H9 (cell line): Measurements from ENCODE around the gene ALDH1A3. TPM values are rescaled to one million over a fixed set of nuclear protein-coding genes. Genes with fewer than 3 reads are reported as not detected.
A peak's percentile ranks its signal among the peaks of the same experiment; 100 is the strongest.

Experiments
- DNase-seq: peaks from one replicate; pipeline ENCODE4 v3.0.0-alpha.2; 2017
- H2AFZ ChIP-seq: one replicate; pipeline ENCODE4 v1.6.1; 2013; ENCODE audit warnings: mild to moderate bottlenecking, low read length, control low read depth, moderate library complexity
- H2AK5ac ChIP-seq: 2 replicates; pipeline ENCODE4 v1.6.1; 2013; ENCODE audit warnings: low read length, control low read depth, mixed read lengths; ENCODE audit not compliant: insufficient read length
- H2BK120ac ChIP-seq: one replicate; pipeline ENCODE4 v1.6.1; 2013; ENCODE audit warnings: low read depth, mild to moderate bottlenecking, low read length, control low read depth, inconsistent platforms; ENCODE audit not compliant: poor library complexity, severe bottlenecking
- H2BK12ac ChIP-seq: 2 replicates; pipeline ENCODE4 v1.6.1; 2013; ENCODE audit warnings: low read length, control low read depth, mixed read lengths, low read depth; ENCODE audit not compliant: insufficient read length
- H2BK15ac ChIP-seq: 2 replicates; pipeline ENCODE4 v1.6.1; 2013; ENCODE audit warnings: low read depth, low read length, control low read depth
- H2BK20ac ChIP-seq: one replicate; pipeline ENCODE4 v1.6.1; 2013; ENCODE audit warnings: low read depth, mild to moderate bottlenecking, low read length, control low read depth, inconsistent platforms; ENCODE audit not compliant: poor library complexity, severe bottlenecking
- H2BK5ac ChIP-seq: 2 replicates; pipeline ENCODE4 v1.6.1; 2013; ENCODE audit warnings: low read length, control low read depth, mixed read lengths; ENCODE audit not compliant: insufficient read length
- H3K14ac ChIP-seq: 2 replicates; pipeline ENCODE4 v1.6.1; 2013; ENCODE audit warnings: low read length, control low read depth; ENCODE audit not compliant: insufficient read depth
- H3K18ac ChIP-seq: 2 replicates; pipeline ENCODE4 v1.6.1; 2013; ENCODE audit warnings: low read depth, mild to moderate bottlenecking, mixed read lengths, low read length, control low read depth; ENCODE audit not compliant: insufficient read length
- H3K23ac ChIP-seq: 2 replicates; pipeline ENCODE4 v1.6.1; 2013; ENCODE audit warnings: low read length, control low read depth, mixed read lengths, low read depth; ENCODE audit not compliant: insufficient read length
- H3K23me2 ChIP-seq: 2 replicates; pipeline ENCODE4 v1.6.1; 2013; ENCODE audit warnings: low read depth, mild to moderate bottlenecking, mixed read lengths, low read length, control low read depth; ENCODE audit not compliant: insufficient read length, poor library complexity, severe bottlenecking
- H3K27ac ChIP-seq: 2 replicates; pipeline ENCODE4 v1.5.1; 2013; ENCODE audit warnings: low read length, control low read depth, mixed read lengths, low read depth; ENCODE audit not compliant: insufficient read length
- H3K27me3 ChIP-seq: 2 replicates; pipeline ENCODE4 v1.6.1; 2013; ENCODE audit warnings: low read length, control low read depth, inconsistent platforms; ENCODE audit not compliant: insufficient read depth
- H3K4ac ChIP-seq: 2 replicates; pipeline ENCODE4 v1.6.1; 2013; ENCODE audit warnings: low read depth, mild to moderate bottlenecking, control low read depth, inconsistent platforms, low read length, moderate library complexity
- H3K4me1 ChIP-seq: 2 replicates; pipeline ENCODE4 v1.6.1; 2013; ENCODE audit warnings: low read length, control low read depth, inconsistent platforms; ENCODE audit not compliant: insufficient read depth
- H3K4me2 ChIP-seq: 2 replicates; pipeline ENCODE4 v1.6.1; 2013; ENCODE audit warnings: low read length, control low read depth, mixed read lengths; ENCODE audit not compliant: insufficient read length, insufficient read depth
- H3K56ac ChIP-seq: 2 replicates; pipeline ENCODE4 v1.6.1; 2013; ENCODE audit warnings: low read depth, mild to moderate bottlenecking, mixed read lengths, low read length, control low read depth; ENCODE audit not compliant: insufficient read length
- H3K79me1 ChIP-seq: 2 replicates; pipeline ENCODE4 v1.6.1; 2013; ENCODE audit warnings: low read depth, mild to moderate bottlenecking, moderate library complexity, low read length, control low read depth, inconsistent platforms; ENCODE audit not compliant: insufficient read depth, poor library complexity, severe bottlenecking
- H3K79me2 ChIP-seq: 2 replicates; pipeline ENCODE4 v1.6.1; 2013; ENCODE audit warnings: low read length, control low read depth, inconsistent platforms; ENCODE audit not compliant: insufficient read depth
- H3K9ac ChIP-seq: 2 replicates; pipeline ENCODE4 v1.6.1; 2013; ENCODE audit warnings: low read length, control low read depth, mixed read lengths; ENCODE audit not compliant: insufficient read length; ENCODE audit errors: extremely low read depth
- H3K9me3 ChIP-seq: one replicate; pipeline ENCODE4 v1.6.1; 2013; ENCODE audit warnings: low read depth, low read length, inconsistent platforms; ENCODE audit not compliant: control insufficient read depth
- H3T11ph ChIP-seq: one replicate; pipeline ENCODE4 v1.6.1; 2013; ENCODE audit warnings: mild to moderate bottlenecking, low read length, control low read depth, inconsistent platforms
- H4K20me1 ChIP-seq: one replicate; pipeline ENCODE4 v1.6.1; 2013; ENCODE audit not compliant: control insufficient read depth, insufficient read length, insufficient read depth
- H4K5ac ChIP-seq: 2 replicates; pipeline ENCODE4 v1.6.1; 2013; ENCODE audit warnings: low read depth, mild to moderate bottlenecking, mixed read lengths, low read length, control low read depth; ENCODE audit not compliant: insufficient read length
- H4K8ac ChIP-seq: replicated peaks from 2 replicates; pipeline ENCODE4 v1.6.1; 2013; ENCODE audit warnings: low read length, control low read depth, mixed read lengths, low read depth; ENCODE audit not compliant: insufficient read length
- H4K91ac ChIP-seq: 2 replicates; pipeline ENCODE4 v1.6.1; 2013; ENCODE audit warnings: low read depth, mild to moderate bottlenecking, moderate library complexity, mixed read lengths, low read length, control low read depth; ENCODE audit not compliant: insufficient read length
- H3K27ac Mint-ChIP-seq, 3 experiments: 2 replicates in 2 of 3; 3 replicates in 1 of 3; pipeline ENCODE4 v1.8.0; 2020 to 2021; ENCODE audit warnings: mixed read lengths in 3 of 3, mild to moderate bottlenecking in 1 of 3, moderate library complexity in 1 of 3
- H3K27me3 Mint-ChIP-seq: 2 replicates; pipeline ENCODE4 v1.8.0; 2021; ENCODE audit warnings: low read depth, mild to moderate bottlenecking, moderate library complexity, mixed read lengths
- H3K36me3 Mint-ChIP-seq, 3 experiments: 2 replicates in 2 of 3; 3 replicates in 1 of 3; pipeline ENCODE4 v1.8.0; 2020 to 2021; ENCODE audit warnings: low read depth in 3 of 3, mixed read lengths in 3 of 3; ENCODE audit not compliant: insufficient read depth in 1 of 3
- H3K4me1 Mint-ChIP-seq, 2 experiments: 2 replicates each; pipeline ENCODE4 v1.8.0; 2020; ENCODE audit warnings: mixed read lengths in 2 of 2
- H3K4me3 Mint-ChIP-seq, 2 experiments: 2 replicates in 1 of 2; 3 replicates in 1 of 2; pipeline ENCODE4 v1.8.0; 2020 to 2021; ENCODE audit warnings: mild to moderate bottlenecking in 2 of 2, mixed read lengths in 2 of 2, moderate library complexity in 1 of 2
- H3K9me3 Mint-ChIP-seq, 2 experiments: 2 replicates in 1 of 2; 3 replicates in 1 of 2; pipeline ENCODE4 v1.8.0; 2020; ENCODE audit warnings: mild to moderate bottlenecking in 2 of 2, mixed read lengths in 2 of 2, moderate library complexity in 1 of 2
- WGBS: extraction: QIAGEN DNeasy Blood & Tissue Kit; methylation state at CpG from one replicate; pipeline ENCODE4 v1.1.7; 2013; ENCODE audit warnings: missing lambda C conversion rate, low lambda C conversion rate, mixed read lengths; ENCODE audit not compliant: insufficient read length; ENCODE audit errors: extremely low coverage; 5-methylcytosine and 5-hydroxymethylcytosine counted together
- total RNA-seq: library from RNA; stranded (reverse); gene quantifications from 2 replicates; pipeline ENCODE4 v1.2.1, GENCODE V29; 2021
- TF ChIP-seq, protein P1 (sequence below): fragments of 200-600 bp; sonication (generic); conservative IDR thresholded peaks from 3 replicates; pipeline ENCODE4 v1.8.0; 2021; ENCODE audit warnings: antibody characterized with exemption, mild to moderate bottlenecking

ALDH1A3 gene
- total RNA-seq, 1 experiment from 2014 or later = 9.2 TPM

- H3K18ac ChIP-seq = no peak overlapping the region
- no CpG with 5 or more reads among the region's 12 CpGs for WGBS
- Mint-ChIP-seq H3K9me3 (peaks cover 0 to 2% of the 10 kb centered on the region in 2 experiments; a peak in 2 of 5 replicates), H3K27me3 (peaks cover 75% of the 10 kb centered on the region), H3K36me3 (no peaks in the 10 kb centered on the region; a peak in 2 of 7 replicates), H3K4me1 (peaks cover 24 to 25% of the 10 kb centered on the region in 2 experiments), H3K27ac (no peak overlapping the region; a peak in 2 of 7 replicates), H3K4me3 (peak overlapping the region; percentile 70 to 87)
- no peak overlapping the region for H3K9ac ChIP-seq
- no peak overlapping the region for H3K4ac ChIP-seq
- H2BK15ac ChIP-seq = no peak overlapping the region
- H3K4me2 ChIP-seq = peak overlapping the region; percentile 46
- no peaks in the 10 kb centered on the region for H3K9me3 ChIP-seq
- peak; percentile 57 for DNase-seq
- no peaks in the 10 kb centered on the region for H3K79me1 ChIP-seq
- no peaks in the 10 kb centered on the region for H3K4me1 ChIP-seq
- H3K23me2 ChIP-seq = peaks cover 7% of the 10 kb centered on the region
- TF ChIP-seq, protein P1, sequence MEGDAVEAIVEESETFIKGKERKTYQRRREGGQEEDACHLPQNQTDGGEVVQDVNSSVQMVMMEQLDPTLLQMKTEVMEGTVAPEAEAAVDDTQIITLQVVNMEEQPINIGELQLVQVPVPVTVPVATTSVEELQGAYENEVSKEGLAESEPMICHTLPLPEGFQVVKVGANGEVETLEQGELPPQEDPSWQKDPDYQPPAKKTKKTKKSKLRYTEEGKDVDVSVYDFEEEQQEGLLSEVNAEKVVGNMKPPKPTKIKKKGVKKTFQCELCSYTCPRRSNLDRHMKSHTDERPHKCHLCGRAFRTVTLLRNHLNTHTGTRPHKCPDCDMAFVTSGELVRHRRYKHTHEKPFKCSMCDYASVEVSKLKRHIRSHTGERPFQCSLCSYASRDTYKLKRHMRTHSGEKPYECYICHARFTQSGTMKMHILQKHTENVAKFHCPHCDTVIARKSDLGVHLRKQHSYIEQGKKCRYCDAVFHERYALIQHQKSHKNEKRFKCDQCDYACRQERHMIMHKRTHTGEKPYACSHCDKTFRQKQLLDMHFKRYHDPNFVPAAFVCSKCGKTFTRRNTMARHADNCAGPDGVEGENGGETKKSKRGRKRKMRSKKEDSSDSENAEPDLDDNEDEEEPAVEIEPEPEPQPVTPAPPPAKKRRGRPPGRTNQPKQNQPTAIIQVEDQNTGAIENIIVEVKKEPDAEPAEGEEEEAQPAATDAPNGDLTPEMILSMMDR = no peak
- H2BK20ac ChIP-seq = no peak overlapping the region
- H2AK5ac ChIP-seq = no peak overlapping the region
- H3K27ac ChIP-seq = no peak overlapping the region
- H3K79me2 ChIP-seq = no peaks in the 10 kb centered on the region
- peaks cover 26% of the 10 kb centered on the region for H3K27me3 ChIP-seq
- no peak overlapping the region for H3K56ac ChIP-seq
- H4K20me1 ChIP-seq = no peaks in the 10 kb centered on the region
- no peak overlapping the region for H2BK12ac ChIP-seq
- H4K8ac ChIP-seq = no peak overlapping the region
- H4K91ac ChIP-seq = no peak overlapping the region
- H2BK5ac ChIP-seq = no peak overlapping the region
- no peak overlapping the region for H3T11ph ChIP-seq
- H2AFZ ChIP-seq = no peak overlapping the region
- no peak overlapping the region for H3K23ac ChIP-seq
- H2BK120ac ChIP-seq = no peak overlapping the region
- no peak overlapping the region for H3K14ac ChIP-seq
- no peak overlapping the region for H4K5ac ChIP-seq
These were observed 983 bp upstream of the ALDH1A3 start for GRCh38 chr15:100878648-100879047.
